Smooth muscle cell of the brain vasculature (primary cell): Measurements from ENCODE around the gene NAV3.
A peak's percentile ranks its signal among the peaks of the same experiment; 100 is the strongest.
"Not testable (repeated sequence)": the region's sequence is repeated elsewhere in the genome, so short reads cannot be mapped to it uniquely, and the experiment has no call there.

Source experiments
- DNase-seq: peaks from one replicate; pipeline ENCODE4 v3.0.0-alpha.2; 2012; ENCODE audit warnings: low read depth, low spot score

Gene NAV3

GRCh38 chr12:78037707-78038106 lies 207.0 kb downstream of the NAV3 start:
- DNase-seq: no peak

GRCh38 chr12:78038541-78038940 lies 207.8 kb downstream of the NAV3 start:
- no peak for DNase-seq

- DNase-seq: no peak
Measured at GRCh38 chr12:78038986-78039385, 208.3 kb downstream of the NAV3 start.

GRCh38 chr12:78040111-78040510 lies 209.4 kb downstream of the NAV3 start:
- DNase-seq: no peak

- DNase-seq: no peak
Measured at GRCh38 chr12:78050790-78051189, 220.1 kb downstream of the NAV3 start.

GRCh38 chr12:78055545-78055944 lies 224.9 kb downstream of the NAV3 start:
- DNase-seq: no peak

GRCh38 chr12:78057075-78057474 lies 226.4 kb downstream of the NAV3 start:
- DNase-seq: no peak

GRCh38 chr12:78060186-78060585 lies 229.5 kb downstream of the NAV3 start:
- peak; percentile 18 for DNase-seq

GRCh38 chr12:78062786-78063185 lies 232.1 kb downstream of the NAV3 start:
- DNase-seq: peak; percentile 60

GRCh38 chr12:78081590-78082314 lies 251.1 kb downstream of the NAV3 start:
- DNase-seq: no peak

- DNase-seq: no peak
Measured at GRCh38 chr12:78085542-78086182, 255.0 kb downstream of the NAV3 start.

- no peak for DNase-seq
Measured at GRCh38 chr12:78086553-78087362, 256.1 kb downstream of the NAV3 start.

GRCh38 chr12:78087363-78087675 lies 256.6 kb downstream of the NAV3 start:
- no peak for DNase-seq

GRCh38 chr12:78088391-78088832 lies 257.7 kb downstream of the NAV3 start:
- DNase-seq: peak; percentile 15

- no peak for DNase-seq
Measured at GRCh38 chr12:78090266-78090665, 259.6 kb downstream of the NAV3 start.

- DNase-seq: no peak
Measured at GRCh38 chr12:78095623-78096022, 264.9 kb downstream of the NAV3 start.

GRCh38 chr12:78096909-78097597 lies 266.4 kb downstream of the NAV3 start:
- DNase-seq: no peak

- no peak for DNase-seq
Measured at GRCh38 chr12:78099806-78100205, 269.1 kb downstream of the NAV3 start.

GRCh38 chr12:78101113-78101876 lies 270.6 kb downstream of the NAV3 start:
- no peak for DNase-seq

- no peak for DNase-seq
Measured at GRCh38 chr12:78101946-78102635, 271.4 kb downstream of the NAV3 start.

- not testable (repeated sequence) for DNase-seq
Measured at GRCh38 chr12:78102801-78103200, 272.1 kb downstream of the NAV3 start.
